HepG2 (cell line): Measurements from ENCODE around the gene CLEC9A. TPM values are rescaled to one million over a fixed set of nuclear protein-coding genes. Genes with fewer than 3 reads are reported as not detected.

ENCODE experiments used
- ATAC-seq: fragments of 200-7000 bp; cut with Tn5 transposase; 3 replicates; pipeline ENCODE4 v1.9.1; 2020; ENCODE audit warnings: mild to moderate bottlenecking, moderate library complexity
- BruUV-seq: library from RNA; stranded (reverse); fragments of 400-500 nt; replicated peaks from 2 replicates; lab custom pipeline; 2021; lab: Mats Ljungman, UMichigan
- CTCF ChIA-PET: fragments of 300-600 bp; formaldehyde crosslinking; extraction: SDS; loops from one replicate; lab custom pipeline; 2021; ENCODE audit warnings: low total read pairs, inconsistent platforms, low intra/inter-chr PET ratio; lab: Yijun Ruan, JAX
- POLR2A ChIA-PET: fragments of 350-600 bp; sonication (Branson Sonifier 250); formaldehyde crosslinking; loops from one replicate; lab custom pipeline; 2020; ENCODE audit warnings: antibody characterized with exemption, inconsistent platforms; lab: Yijun Ruan, JAX
- DNase-seq: peaks from one replicate; pipeline ENCODE4 v3.0.0-alpha.2; 2015; ENCODE audit warnings: low spot score
- FAIRE-seq: peaks from 3 replicates; lab custom pipeline; 2011; peaks lifted over from hg19 to GRCh38; lab: Jason Lieb, UNC
- H2AFZ ChIP-seq: one replicate; pipeline ENCODE4 v1.6.1; 2011; ENCODE audit warnings: low read length, inconsistent platforms
- H3K27ac ChIP-seq: fragments of 300-600 bp; 3 replicates; pipeline ENCODE4 v1.8.0; 2011; ENCODE audit warnings: mixed run types, mild to moderate bottlenecking, mixed read lengths, low read length, inconsistent platforms; ENCODE audit not compliant: insufficient read depth; ENCODE audit errors: extremely low read length
- H3K27me3 ChIP-seq, 2 experiments: fragments of 200-600 bp in 1 of 2; 2 replicates in 1 of 2; 3 replicates in 1 of 2; pipeline versions ENCODE4 v1.6.0 to v1.8.0; 2011; ENCODE audit warnings: low read length in 2 of 2, mild to moderate bottlenecking in 2 of 2, moderate library complexity in 2 of 2, inconsistent platforms in 1 of 2; ENCODE audit not compliant: insufficient read depth in 2 of 2, control insufficient read depth in 1 of 2
- H3K36me3 ChIP-seq, 2 experiments: fragments of 200-600 bp in 1 of 2; replicated peaks in 1 of 2; 2 replicates in 1 of 2; 3 replicates in 1 of 2; pipeline versions ENCODE4 v1.5.1 to v1.8.0; 2011; ENCODE audit warnings: low read length in 2 of 2, inconsistent platforms in 1 of 2; ENCODE audit not compliant: insufficient read depth in 2 of 2, control insufficient read depth in 1 of 2
- H3K4me1 ChIP-seq: 2 replicates; pipeline ENCODE4 v1.5.1; 2012; ENCODE audit warnings: low read length, inconsistent platforms; ENCODE audit not compliant: insufficient read depth
- H3K4me2 ChIP-seq: 2 replicates; pipeline ENCODE4 v1.6.0; 2011; ENCODE audit warnings: low read depth, low read length, inconsistent platforms
- H3K4me3 ChIP-seq, 3 experiments: fragments of 200-600 bp in 1 of 3; sonication (generic), shearing (Covaris generic) in 1 of 3; replicated peaks in 1 of 3; 2 replicates each; pipeline ENCODE4 v1.5.1; 2011 to 2016; ENCODE audit warnings: low read length in 3 of 3, inconsistent platforms in 2 of 3, low read depth in 2 of 3, mild to moderate bottlenecking in 2 of 3, control low read depth in 1 of 3, mixed read lengths in 1 of 3; ENCODE audit not compliant: insufficient read depth in 1 of 3
- H3K79me2 ChIP-seq: one replicate; pipeline ENCODE4 v1.6.1; 2011; ENCODE audit warnings: low read length, inconsistent platforms; ENCODE audit not compliant: insufficient read depth
- H3K9ac ChIP-seq: 2 replicates; pipeline ENCODE4 v1.6.0; 2011; ENCODE audit warnings: mild to moderate bottlenecking, low read depth, low read length, inconsistent platforms; ENCODE audit not compliant: insufficient read depth
- H3K9me3 ChIP-seq: 2 replicates; pipeline ENCODE4 v1.5.1; 2012; ENCODE audit warnings: mild to moderate bottlenecking, low read length
- H4K20me1 ChIP-seq: 2 replicates; pipeline ENCODE4 v1.6.0; 2011; ENCODE audit warnings: inconsistent platforms, mild to moderate bottlenecking, low read length, moderate library complexity; ENCODE audit not compliant: insufficient read depth
- ASH2L ChIP-seq: fragments of 300-600, 200-600 bp; sonication (generic); IDR thresholded peaks from 2 replicates; pipeline ENCODE4 v1.7.0; 2017; ENCODE audit warnings: low read depth, mild to moderate bottlenecking, moderate library complexity, mixed read lengths, low read length; ENCODE audit not compliant: insufficient read length
- FLYWCH1 ChIP-seq: sonication (generic); formaldehyde crosslinking; IDR thresholded peaks from 2 replicates; pipeline ENCODE4 v1.8.1; 2023; ENCODE audit warnings: mild to moderate bottlenecking, missing genetic modification reagents
- HDAC1 ChIP-seq: sonication (generic); formaldehyde crosslinking; IDR thresholded peaks from 2 replicates; pipeline ENCODE4 v1.5.1; 2020; ENCODE audit warnings: mild to moderate bottlenecking, missing genetic modification reagents
- POLR2G ChIP-seq: fragments of 200-400 bp; formaldehyde crosslinking; IDR thresholded peaks from 2 replicates; pipeline ENCODE4 v1.6.1; 2018; ENCODE audit warnings: mild to moderate bottlenecking, low read depth, low read length, moderate library complexity
- U2AF1 ChIP-seq: fragments of 200-400 bp; formaldehyde crosslinking; optimal IDR thresholded peaks from 2 replicates; pipeline ENCODE3; 2017; ENCODE audit warnings: mild to moderate bottlenecking, low read depth, low read length
- ZNF256 ChIP-seq: sonication (generic); formaldehyde crosslinking; conservative IDR thresholded peaks from 2 replicates; pipeline ENCODE4 v1.4.0; 2020; ENCODE audit warnings: missing genetic modification reagents
- WGBS: methylation state at CpG from one replicate; pipeline ENCODE4 v1.1.6; 2017; ENCODE audit warnings: low lambda C conversion rate; 5-methylcytosine and 5-hydroxymethylcytosine counted together
- in situ Hi-C: cut with HindIII; loops from 2 replicates; pipeline ENCODE4 v1.10.0; 2017; ENCODE audit warnings: low pct_unique_long_range_greater_than_20kb; ENCODE audit not compliant: extremely low pct_ligation_motif_present
- intact Hi-C: fragments of 100-400 bp; cut with micrococcal nuclease; formaldehyde crosslinking; loops from one replicate; pipeline ENCODE4 v1.10.0; 2022; ENCODE audit not compliant: unreplicated experiment
- polyA plus RNA-seq, 8 experiments: library from polyadenylated mRNA; depleted of rRNA in 3 of 8; stranded (reverse) in 7 of 8; unstranded in 1 of 8; fragments of >200 nt; fragmentation: Illumina TruSeq in 4 of 8; extraction: Trizol in 4 of 8; gene quantifications; 2 replicates each; pipeline versions ENCODE4 v1.2.1 to v1.2.3, GENCODE V29; 2011 to 2016; ENCODE audit warnings: low read depth in 4 of 8, missing spikeins in 1 of 8, mixed read lengths in 1 of 8; ENCODE audit not compliant: insufficient read depth in 1 of 8
- total RNA-seq, 5 experiments: library from RNA; depleted of rRNA; stranded (reverse); fragments of >200 nt; fragmentation: Illumina TruSeq; extraction: Trizol; gene quantifications; 2 replicates each; pipeline ENCODE4 v1.2.3, GENCODE V29; 2016; ENCODE audit warnings: low read depth in 1 of 5
- TF ChIP-seq, protein P1 (sequence below): sonication (generic); formaldehyde crosslinking; IDR thresholded peaks from 2 replicates; pipeline ENCODE4 v1.5.1; 2020; ENCODE audit warnings: missing genetic modification reagents, mild to moderate bottlenecking, borderline replicate concordance
- TF ChIP-seq, protein P2 (sequence below): sonication (generic); formaldehyde crosslinking; IDR thresholded peaks from 2 replicates; pipeline ENCODE4 v1.8.0; 2022; ENCODE audit warnings: mild to moderate bottlenecking, missing genetic modification reagents, moderate library complexity
- TF ChIP-seq, protein P3 (sequence below): IDR thresholded peaks from 2 replicates; pipeline ENCODE4 v1.6.1; 2016; ENCODE audit warnings: missing biosample characterization, missing genetic modification reagents, low read depth
- TF ChIP-seq, protein P4 (sequence below): sonication (generic); formaldehyde crosslinking; IDR thresholded peaks from one replicate; pipeline ENCODE4 v1.5.1; 2020; ENCODE audit warnings: mild to moderate bottlenecking, missing genetic modification reagents; ENCODE audit errors: not compliant biosample characterization

The CLEC9A gene
- total and polyA plus RNA-seq, 2 of the 13 experiments (the other 11 are each of a cell fraction or from before 2014, with no cell fraction given), result not detected

DNA sequence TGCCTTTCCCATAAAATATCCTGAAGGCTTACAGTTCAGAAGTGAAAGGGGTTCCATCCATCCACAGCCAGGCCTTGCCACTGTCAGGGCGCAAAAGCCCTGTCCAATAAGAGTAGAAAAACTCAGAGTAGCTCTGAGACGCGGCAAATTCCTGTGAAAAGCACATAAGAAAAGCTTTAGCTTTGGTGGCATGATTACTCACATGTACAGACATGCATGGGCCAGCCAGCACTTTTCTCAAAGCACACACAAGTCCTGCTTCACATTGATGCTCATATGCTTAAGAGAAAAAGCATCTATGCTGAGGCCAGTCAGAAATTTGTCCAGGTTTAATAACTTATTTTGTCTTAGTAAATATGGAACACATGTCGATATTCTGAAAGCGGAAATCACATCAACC lies 42.8 kb downstream of the CLEC9A start:
- H3K4me1 ChIP-seq, result no peaks in the 10 kb centered on the region
- no peaks in the 10 kb centered on the region for H3K9me3 ChIP-seq
- no peaks in the 10 kb centered on the region for H3K79me2 ChIP-seq
- H2AFZ ChIP-seq, result no peak overlapping the region
- H3K4me3 ChIP-seq, result no peak overlapping the region
- H3K27me3 ChIP-seq, result peaks cover 2 to 4% of the 10 kb centered on the region in 2 experiments; a peak in 1 of 5 replicates
- intact Hi-C loops (no loop called here), in situ Hi-C loops (no loop called here)
- DNase-seq (no peak), FAIRE-seq (no peak), ATAC-seq (no peak)
- ChIA-PET POLR2A (no interaction called here), CTCF (no interaction called here)
- H3K27ac ChIP-seq, result no peak overlapping the region
- H3K4me2 ChIP-seq, result no peak overlapping the region
- no peaks in the 10 kb centered on the region for H4K20me1 ChIP-seq
- H3K36me3 ChIP-seq, result no peaks in the 10 kb centered on the region
- 11% methylated on average over 5 of the region's 5 CpGs for WGBS
- TF ChIP-seq ZNF256 (CRISPR knock-in tag) (no peak), ASH2L (no peak), HDAC1 (no peak), U2AF1 (no peak), FLYWCH1 (CRISPR knock-in tag) (no peak), POLR2G (no peak)
- TF ChIP-seq, protein P1, sequence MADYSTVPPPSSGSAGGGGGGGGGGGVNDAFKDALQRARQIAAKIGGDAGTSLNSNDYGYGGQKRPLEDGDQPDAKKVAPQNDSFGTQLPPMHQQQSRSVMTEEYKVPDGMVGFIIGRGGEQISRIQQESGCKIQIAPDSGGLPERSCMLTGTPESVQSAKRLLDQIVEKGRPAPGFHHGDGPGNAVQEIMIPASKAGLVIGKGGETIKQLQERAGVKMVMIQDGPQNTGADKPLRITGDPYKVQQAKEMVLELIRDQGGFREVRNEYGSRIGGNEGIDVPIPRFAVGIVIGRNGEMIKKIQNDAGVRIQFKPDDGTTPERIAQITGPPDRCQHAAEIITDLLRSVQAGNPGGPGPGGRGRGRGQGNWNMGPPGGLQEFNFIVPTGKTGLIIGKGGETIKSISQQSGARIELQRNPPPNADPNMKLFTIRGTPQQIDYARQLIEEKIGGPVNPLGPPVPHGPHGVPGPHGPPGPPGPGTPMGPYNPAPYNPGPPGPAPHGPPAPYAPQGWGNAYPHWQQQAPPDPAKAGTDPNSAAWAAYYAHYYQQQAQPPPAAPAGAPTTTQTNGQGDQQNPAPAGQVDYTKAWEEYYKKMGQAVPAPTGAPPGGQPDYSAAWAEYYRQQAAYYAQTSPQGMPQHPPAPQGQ (CRISPR knock-in tag), result no peak
- TF ChIP-seq, protein P2, sequence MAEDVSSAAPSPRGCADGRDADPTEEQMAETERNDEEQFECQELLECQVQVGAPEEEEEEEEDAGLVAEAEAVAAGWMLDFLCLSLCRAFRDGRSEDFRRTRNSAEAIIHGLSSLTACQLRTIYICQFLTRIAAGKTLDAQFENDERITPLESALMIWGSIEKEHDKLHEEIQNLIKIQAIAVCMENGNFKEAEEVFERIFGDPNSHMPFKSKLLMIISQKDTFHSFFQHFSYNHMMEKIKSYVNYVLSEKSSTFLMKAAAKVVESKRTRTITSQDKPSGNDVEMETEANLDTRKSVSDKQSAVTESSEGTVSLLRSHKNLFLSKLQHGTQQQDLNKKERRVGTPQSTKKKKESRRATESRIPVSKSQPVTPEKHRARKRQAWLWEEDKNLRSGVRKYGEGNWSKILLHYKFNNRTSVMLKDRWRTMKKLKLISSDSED, result no peak
- TF ChIP-seq, protein P3, sequence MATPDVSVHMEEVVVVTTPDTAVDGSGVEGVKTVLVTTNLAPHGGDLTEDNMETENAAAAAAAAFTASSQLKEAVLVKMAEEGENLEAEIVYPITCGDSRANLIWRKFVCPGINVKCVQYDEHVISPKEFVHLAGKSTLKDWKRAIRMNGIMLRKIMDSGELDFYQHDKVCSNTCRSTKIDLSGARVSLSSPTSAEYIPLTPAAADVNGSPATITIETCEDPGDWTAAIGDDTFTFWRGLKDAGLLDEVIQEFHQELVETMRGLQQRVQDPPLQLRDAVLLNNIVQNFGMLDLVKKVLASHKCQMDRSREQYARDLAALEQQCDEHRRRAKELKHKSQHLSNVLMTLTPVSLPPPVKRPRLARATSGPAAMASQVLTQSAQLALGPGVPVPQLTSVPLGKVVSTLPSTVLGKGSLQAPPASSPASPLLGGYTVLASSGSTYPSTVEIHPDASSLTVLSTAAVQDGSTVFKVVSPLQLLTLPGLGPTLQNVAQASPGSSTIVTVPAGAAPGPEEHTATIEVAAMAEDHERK (CRISPR knock-in tag), result no peak
- TF ChIP-seq, protein P4, sequence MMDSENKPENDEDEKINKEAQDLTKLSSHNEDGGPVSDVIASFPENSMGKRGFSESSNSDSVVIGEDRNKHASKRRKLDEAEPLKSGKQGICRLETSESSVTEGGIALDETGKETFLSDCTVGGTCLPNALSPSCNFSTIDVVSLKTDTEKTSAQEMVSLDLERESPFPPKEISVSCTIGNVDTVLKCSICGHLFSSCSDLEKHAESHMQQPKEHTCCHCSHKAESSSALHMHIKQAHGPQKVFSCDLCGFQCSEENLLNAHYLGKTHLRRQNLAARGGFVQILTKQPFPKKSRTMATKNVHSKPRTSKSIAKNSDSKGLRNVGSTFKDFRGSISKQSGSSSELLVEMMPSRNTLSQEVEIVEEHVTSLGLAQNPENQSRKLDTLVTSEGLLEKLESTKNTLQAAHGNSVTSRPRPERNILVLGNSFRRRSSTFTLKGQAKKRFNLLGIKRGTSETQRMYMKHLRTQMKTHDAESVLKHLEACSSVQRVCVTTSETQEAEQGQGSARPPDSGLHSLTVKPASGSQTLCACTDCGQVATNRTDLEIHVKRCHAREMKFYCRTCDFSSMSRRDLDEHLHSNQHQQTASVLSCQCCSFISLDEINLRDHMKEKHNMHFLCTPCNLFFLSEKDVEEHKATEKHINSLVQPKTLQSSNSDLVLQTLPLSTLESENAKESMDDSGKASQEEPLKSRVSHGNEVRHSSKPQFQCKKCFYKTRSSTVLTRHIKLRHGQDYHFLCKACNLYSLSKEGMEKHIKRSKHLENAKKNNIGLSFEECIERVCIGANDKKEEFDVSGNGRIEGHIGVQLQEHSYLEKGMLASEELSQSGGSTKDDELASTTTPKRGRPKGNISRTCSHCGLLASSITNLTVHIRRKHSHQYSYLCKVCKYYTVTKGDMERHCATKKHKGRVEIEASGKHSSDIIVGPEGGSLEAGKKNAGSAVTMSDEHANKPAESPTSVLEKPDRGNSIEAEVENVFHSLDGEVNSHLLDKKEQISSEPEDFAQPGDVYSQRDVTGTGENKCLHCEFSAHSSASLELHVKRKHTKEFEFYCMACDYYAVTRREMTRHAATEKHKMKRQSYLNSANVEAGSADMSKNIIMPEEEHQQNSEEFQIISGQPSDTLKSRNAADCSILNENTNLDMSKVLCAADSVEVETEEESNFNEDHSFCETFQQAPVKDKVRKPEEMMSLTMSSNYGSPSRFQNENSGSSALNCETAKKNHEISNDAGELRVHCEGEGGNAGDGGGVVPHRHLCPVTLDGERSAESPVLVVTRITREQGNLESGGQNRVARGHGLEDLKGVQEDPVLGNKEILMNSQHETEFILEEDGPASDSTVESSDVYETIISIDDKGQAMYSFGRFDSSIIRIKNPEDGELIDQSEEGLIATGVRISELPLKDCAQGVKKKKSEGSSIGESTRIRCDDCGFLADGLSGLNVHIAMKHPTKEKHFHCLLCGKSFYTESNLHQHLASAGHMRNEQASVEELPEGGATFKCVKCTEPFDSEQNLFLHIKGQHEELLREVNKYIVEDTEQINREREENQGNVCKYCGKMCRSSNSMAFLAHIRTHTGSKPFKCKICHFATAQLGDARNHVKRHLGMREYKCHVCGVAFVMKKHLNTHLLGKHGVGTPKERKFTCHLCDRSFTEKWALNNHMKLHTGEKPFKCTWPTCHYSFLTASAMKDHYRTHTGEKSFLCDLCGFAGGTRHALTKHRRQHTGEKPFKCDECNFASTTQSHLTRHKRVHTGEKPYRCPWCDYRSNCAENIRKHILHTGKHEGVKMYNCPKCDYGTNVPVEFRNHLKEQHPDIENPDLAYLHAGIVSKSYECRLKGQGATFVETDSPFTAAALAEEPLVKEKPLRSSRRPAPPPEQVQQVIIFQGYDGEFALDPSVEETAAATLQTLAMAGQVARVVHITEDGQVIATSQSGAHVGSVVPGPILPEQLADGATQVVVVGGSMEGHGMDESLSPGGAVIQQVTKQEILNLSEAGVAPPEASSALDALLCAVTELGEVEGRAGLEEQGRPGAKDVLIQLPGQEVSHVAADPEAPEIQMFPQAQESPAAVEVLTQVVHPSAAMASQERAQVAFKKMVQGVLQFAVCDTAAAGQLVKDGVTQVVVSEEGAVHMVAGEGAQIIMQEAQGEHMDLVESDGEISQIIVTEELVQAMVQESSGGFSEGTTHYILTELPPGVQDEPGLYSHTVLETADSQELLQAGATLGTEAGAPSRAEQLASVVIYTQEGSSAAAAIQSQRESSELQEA, result no peak
- TF ChIP-seq, all 625 proteins: peak for 0
- no peak overlapping the region for H3K9ac ChIP-seq
- no TSS peak for BruUV-seq
